ENCODE data around the gene CSRNP3.

DNA sequence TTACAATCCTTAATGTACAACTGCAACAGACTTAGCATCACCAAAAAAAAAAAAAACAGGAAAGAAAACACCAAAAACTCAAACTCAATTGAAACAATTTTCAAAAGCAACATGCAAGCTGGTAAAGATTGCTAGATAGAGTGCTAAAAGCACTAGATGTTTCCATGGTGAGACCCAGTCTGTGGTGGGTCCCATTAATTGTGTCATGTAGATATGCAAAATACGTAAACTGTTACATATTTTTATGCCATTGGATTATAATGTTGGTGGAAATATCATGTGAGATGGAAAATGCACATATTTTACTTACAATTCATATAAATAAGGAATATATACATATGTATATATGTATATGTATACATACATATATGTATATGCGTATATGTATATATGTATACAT is 30.5 kb downstream of the CSRNP3 start:
- TF ChIP-seq ZNF785 (tag by site-specific recombination; IDR thresholded peaks at IDR 0.05) (no peak), ZNF423 (tag by site-specific recombination; IDR thresholded peaks at IDR 0.05) (no peak), ZBTB21 (tag by site-specific recombination; IDR thresholded peaks at IDR 0.05) (no peak), GLI2 (tag by site-specific recombination; IDR thresholded peaks at IDR 0.05; ENCODE audit: borderline replicate concordance, low read depth) (no peak)
- TF ChIP-seq, protein P1, sequence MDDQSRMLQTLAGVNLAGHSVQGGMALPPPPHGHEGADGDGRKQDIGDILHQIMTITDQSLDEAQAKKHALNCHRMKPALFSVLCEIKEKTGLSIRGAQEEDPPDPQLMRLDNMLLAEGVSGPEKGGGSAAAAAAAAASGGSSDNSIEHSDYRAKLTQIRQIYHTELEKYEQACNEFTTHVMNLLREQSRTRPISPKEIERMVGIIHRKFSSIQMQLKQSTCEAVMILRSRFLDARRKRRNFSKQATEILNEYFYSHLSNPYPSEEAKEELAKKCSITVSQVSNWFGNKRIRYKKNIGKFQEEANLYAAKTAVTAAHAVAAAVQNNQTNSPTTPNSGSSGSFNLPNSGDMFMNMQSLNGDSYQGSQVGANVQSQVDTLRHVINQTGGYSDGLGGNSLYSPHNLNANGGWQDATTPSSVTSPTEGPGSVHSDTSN (CRISPR knock-in tag; IDR thresholded peaks at IDR 0.05), result no peak
